Amniotic stem cell (primary cell): ENCODE results near the gene ELAVL2.
"Not testable (repeated sequence)": the region's sequence is repeated elsewhere in the genome, so short reads cannot be mapped to it uniquely, and the experiment has no call there.

ENCODE experiments used
- DNase-seq: peaks from one replicate; lab custom pipeline; 2025; lab: John Stamatoyannopoulos, UW

The ELAVL2 gene

GRCh38 chr9:23723048-23723447 lies 103.0 kb downstream of the ELAVL2 start:
- not testable (repeated sequence) for DNase-seq

- no peak for DNase-seq
Measured at GRCh38 chr9:23721466-23721865, 104.6 kb downstream of the ELAVL2 start.

DNA sequence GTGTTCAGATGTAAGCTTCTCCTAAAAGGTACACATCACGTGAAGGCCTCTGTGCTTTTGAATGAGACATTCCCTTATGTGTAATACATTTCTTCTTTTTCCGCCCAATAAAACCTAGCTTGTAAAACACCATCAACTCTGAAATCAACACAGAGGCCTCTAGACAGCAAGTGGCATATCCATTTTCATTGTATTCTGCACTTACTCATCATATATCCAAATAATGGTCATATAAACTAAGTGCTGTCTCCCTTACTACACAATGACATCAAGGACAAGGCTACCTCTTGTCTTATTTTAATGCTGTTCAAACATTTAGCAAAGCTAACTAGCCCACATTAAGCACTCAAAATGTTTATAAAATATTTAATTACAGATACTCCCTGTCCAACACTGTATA lies 108.5 kb downstream of the ELAVL2 start:
- DNase-seq = no peak

DNA sequence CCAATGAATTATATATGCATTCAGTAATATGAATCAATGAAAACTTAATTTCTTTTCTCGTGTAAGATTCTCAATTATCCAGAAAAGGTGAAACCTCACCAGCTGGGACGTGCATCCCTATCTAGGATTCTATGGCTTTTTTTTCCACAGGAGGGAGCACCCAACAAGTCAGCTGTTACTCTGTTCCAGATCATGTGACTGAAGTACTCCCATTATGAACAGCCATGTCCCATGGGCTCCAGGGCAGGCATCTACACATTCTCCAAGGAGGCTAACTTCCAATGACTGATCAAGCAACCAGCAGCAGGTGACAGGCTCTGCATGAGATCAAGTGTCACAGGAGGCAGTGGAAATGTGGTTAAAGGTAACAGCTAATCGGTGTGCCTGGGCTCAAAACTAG lies 118.8 kb downstream of the ELAVL2 start:
- no peak for DNase-seq

DNA sequence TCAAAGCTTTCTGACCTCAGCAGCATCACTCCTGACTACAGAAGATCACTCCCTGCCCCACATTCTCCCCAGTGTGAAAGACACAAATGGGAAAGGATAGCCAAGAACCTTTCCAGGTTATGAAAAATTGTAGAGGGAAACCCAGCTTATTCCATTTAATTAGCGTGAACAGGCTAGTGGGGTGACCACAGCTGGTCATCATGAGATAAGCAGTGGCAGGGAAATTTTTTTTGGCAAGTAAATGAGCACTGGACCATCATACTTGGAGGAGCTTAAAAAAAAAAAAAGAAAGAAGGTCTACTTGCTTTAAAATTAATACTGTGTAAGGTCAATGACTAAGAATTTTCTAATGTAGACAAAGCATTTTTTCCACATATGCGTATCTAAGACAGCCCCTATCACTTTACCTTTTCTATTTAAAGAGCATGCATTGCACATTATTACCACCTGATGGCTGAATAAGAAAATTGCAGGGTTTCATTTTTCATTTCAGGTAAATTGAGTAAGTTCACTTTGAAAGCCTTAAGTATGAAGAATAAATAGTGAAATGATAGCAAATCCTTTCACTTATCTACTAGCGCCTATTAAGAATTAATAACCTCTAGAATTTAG lies 123.6 kb downstream of the ELAVL2 start:
- DNase-seq = no peak

DNA sequence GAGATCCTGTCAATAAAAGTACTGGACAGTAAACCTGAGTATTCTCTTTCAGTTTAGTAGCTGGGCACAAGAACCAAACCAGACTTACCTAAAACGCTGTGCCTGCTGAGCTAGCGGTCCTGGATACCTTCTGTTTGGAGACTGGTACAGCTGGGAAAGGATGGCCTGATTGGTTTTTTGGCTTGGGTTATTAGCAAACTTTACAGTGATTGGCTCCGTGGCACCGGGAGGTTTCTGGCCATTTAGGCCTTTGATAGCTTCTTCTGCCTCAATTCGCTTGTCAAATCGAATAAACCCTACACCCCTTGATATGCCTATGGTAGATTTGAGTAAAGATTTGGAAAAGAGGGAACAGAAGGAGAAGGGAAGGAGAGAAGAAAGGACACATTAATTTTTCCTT lies 124.7 kb downstream of the ELAVL2 start:
- no peak for DNase-seq

- no peak for DNase-seq
Measured at GRCh38 chr9:23700359-23700758, 125.7 kb downstream of the ELAVL2 start.

GRCh38 chr9:23698161-23698560 lies 127.9 kb downstream of the ELAVL2 start:
- no peak for DNase-seq

GRCh38 chr9:23695572-23695971 lies 130.5 kb downstream of the ELAVL2 start:
- no peak for DNase-seq

- no peak for DNase-seq
Measured at GRCh38 chr9:23693374-23693773, 132.7 kb downstream of the ELAVL2 start.

DNA sequence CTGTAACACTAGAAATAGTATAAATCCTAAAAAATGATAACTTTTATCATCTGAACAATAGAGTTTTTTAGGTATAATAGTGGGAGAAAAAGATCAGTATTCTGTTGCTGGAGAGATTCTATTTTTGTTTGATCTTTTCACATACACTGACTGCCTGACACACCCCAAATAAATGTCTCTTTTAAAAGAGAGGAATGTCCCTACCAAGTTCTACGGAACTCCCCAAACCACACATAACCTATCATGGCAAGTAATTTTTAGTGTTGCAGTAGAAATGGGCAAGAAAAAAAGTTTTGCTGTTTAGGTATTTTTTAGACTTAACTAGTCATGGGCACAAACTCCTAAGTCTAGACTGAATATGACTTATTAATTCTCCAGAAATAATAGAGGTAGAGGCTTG lies 139.1 kb downstream of the ELAVL2 start:
- no peak for DNase-seq

- DNase-seq = no peak
Measured at GRCh38 chr9:23686257-23686656, 139.8 kb downstream of the ELAVL2 start.

DNA sequence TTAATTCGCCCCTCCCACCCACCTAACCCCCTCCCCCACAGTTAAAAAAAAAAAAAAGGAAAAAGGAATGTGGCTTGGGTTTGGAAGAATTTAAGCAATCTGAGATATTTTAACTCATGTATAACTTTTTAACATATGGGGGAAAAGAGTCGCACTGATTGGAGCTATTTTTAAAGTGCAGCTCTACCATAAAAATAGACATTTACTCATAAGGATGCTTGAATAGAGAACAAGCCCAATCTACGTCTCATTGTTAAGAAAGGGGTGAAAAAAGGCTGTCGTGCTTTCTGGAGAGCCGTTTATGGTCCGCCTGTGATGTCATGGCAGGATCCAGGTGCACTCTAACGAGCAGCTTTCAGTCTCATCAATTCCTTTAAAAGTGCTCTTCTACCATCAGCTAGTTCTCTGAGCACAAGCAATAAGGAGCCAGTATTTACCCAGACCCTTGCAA lies 142.4 kb downstream of the ELAVL2 start:
- no peak for DNase-seq

DNA sequence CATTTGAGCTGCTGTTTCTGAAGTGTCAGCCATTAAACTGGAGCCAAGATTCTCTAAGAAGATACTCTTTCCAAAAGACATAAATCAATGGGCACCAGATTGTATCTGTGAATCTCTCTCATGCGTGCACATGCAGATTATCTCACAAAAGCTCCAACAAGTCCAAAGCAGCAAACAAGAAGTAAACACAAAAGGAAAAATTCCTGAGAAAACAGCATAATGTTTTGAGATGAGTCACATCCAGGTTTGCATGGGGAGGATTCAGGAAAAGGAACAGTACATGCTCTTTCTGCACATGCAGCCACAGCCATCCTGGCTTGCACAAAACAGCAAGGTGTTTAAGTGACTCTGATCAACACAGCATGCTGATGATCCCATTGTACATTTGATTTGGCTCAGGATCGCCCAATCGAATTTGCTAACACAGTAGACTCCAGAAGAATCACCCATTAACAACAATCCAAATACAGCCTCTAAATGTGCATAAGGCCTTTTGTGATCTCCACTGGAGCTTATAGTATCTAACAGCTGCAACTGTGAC lies 143.1 kb downstream of the ELAVL2 start:
- DNase-seq = no peak

DNA sequence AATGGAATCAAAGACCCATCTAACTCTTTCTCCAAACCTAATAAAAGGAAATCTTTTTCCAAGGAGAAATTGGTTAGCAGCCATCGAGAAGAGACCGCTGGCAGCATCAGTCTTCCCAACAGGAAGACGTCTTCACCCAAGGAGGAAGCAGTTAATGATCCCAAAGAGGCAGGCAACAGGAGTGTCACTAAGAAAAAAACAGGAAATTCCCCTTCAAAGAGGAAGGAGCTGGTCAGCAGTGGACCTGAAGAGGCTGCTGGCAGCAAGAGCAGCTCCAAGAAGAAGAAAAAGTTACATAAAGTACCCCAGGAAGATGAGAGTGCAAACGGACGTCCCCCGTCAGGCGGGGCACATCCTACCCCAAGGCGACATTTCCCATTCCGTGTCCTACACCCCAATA lies 143.7 kb downstream of the ELAVL2 start:
- DNase-seq = no peak

DNA sequence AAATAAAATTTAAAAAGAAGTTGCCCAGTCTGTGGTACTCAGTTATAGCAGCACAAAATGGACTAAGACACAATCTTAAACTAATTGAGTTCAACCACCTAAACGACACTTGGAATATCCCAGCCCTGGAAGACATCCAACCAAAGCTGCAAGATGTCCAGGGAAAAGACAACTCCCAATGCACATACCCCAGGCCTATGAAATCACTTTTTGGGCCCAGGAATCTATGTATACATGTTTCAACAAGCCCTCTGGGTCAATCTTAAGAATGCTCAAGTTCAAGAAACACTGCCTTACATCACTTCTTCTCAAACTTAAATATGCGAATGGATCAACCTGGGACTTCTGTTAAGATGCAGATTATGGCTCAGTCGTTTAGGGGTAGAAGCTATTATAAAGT lies 148.6 kb downstream of the ELAVL2 start:
- DNase-seq = no peak

DNA sequence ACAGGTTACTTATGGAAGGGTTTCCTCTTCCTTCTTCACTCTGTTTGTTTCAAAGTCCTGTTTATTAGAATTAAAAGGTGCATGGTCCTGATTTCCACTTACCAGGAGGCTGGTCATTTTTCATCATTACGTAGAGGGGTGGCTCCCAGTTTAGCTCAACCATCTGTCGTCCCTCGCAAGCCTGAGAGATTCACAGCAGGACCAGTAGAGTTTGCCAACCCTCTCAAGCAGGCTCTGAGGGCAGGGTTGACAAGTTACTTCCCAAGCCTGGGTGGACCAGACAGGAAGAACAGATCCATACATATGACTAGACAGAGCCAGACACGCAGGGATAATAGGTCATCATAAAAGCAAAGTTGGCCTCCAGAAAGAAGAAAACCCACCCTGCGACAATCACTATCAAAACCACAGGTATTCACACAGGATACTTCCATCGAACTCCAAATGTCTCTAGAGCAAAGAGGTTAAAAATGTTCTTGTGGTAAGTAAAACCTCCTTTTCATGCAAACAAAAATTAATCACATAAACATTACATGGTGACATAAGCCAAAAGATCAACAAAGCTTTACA lies 151.9 kb downstream of the ELAVL2 start:
- no peak for DNase-seq

- no peak for DNase-seq
Measured at GRCh38 chr9:23672151-23672550, 153.9 kb downstream of the ELAVL2 start.

DNA sequence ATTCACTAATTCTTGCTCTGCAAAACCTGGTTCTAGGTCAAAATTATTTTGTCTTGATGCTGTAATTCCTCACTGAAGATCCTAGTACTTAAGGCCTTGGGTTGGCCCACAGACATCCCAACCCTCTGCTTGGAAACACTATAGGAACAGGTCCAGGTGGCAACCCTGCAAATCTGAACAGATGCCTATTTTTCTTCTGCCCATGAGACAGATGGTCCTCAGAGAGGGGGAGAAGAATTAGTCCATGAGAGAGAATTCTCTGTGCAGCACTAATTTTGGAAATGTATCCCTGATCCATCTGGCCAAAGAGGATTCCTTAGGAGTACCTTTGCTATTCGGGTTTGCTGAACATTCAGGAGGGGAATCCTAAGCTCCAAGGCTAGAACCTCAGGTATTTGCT lies 156.3 kb downstream of the ELAVL2 start:
- DNase-seq = no peak

- no peak for DNase-seq
Measured at GRCh38 chr9:23665635-23666034, 160.4 kb downstream of the ELAVL2 start.

GRCh38 chr9:23665051-23665450 lies 161.0 kb downstream of the ELAVL2 start:
- no peak for DNase-seq

DNA sequence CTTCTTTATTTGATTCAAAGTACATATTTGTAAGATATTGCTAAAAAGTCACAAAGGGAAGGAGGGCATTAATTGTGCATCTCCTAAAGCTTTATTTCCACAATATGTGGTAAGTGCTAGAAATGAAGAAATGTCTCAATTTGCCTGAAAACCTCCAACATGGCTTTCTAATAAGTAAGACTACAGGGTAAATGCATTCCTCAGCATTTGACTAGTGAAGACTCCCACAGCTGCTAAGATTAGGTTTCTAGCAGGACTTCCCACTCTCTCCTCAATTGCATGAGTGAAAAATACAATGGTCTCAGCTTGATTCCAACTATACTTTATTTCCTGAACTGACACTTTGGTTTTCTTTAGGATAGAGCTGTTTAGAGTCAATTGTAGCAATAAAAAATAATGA lies 162.1 kb downstream of the ELAVL2 start:
- DNase-seq = no peak

DNA sequence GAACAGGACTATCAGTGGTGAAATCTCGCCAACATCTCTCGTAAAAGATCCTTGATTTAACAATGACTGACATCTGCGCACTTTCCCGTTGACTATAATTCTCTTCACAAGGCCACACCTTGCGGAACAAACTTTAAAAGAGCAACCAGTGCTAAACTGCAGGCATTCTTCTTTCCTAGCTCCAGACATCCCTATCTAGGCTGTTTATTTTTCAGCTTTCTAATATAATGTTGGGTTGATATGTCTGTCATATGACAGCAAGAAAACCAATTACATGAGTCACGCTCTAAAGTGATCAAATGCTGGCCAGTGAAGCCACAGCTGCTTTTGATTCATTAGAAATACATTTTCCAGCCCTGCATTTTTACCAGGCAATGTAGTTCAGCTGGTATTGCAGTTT lies 162.5 kb downstream of the ELAVL2 start:
- no peak for DNase-seq

DNA sequence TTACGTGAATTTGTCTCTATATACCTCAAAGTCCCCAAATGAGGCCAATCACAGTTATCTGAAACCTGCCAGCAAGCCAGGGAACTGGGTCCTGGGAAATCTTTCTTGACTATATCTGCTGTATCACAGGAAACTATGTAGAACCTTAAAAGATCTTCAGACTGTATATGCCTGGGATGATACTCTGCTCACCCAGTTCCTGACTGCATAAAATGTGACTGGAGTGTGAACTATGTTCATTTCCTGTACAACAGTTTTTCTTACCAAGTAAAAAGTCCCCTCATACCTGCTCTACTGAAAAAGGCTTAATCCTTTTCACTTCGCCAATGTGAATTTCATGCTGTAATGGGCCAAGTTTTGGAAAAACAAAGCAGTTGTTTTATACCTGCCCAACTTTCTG lies 162.9 kb downstream of the ELAVL2 start:
- DNase-seq = no peak
